Activated CD4-positive, alpha-beta T cell treated with anti-CD3 and anti-CD28 coated beads, Interleukin-2, amount 10 ng/mL, durations not matched to agents 24 days and 14 days (primary cell): ENCODE results near the gene ANKRD17. TPM values are rescaled to one million over a fixed set of nuclear protein-coding genes. Genes with fewer than 3 reads are reported as not detected.

Experiments used
- total RNA-seq: library from RNA; stranded (reverse); gene quantifications from 2 replicates; pipeline ENCODE4 v1.2.3, GENCODE V29; 2022

The ANKRD17 gene
- total RNA-seq, 1 donor from 2014 or later: 76.5 TPM

Other genes starting within 250 kb of the ANKRD17 start
- 21.2 and 22.2 TPM in 2 replicates for gene COX18, start 189.1 kb downstream of the ANKRD17 start, total RNA-seq
- gene ALB, start 145.5 kb upstream of the ANKRD17 start, total RNA-seq: not detected in 2 replicates
- not detected in 2 replicates for gene AFP, start 177.4 kb upstream of the ANKRD17 start, total RNA-seq
- not detected in 2 replicates for gene AFM, start 222.9 kb upstream of the ANKRD17 start, total RNA-seq